EH (cell line): ENCODE results near the gene NRCAM.
"Not testable (repeated sequence)": the region's sequence is repeated elsewhere in the genome, so short reads cannot be mapped to it uniquely, and the experiment has no call there.

Experiments
- DNase-seq: peaks from one replicate; pipeline ENCODE4 v3.0.0-alpha.2; 2015; ENCODE audit warnings: low read depth

Gene NRCAM

GRCh38 chr7:108278776-108279175, 177.5 kb downstream of the NRCAM start:
- DNase-seq = no peak

- DNase-seq = no peak
Measured at GRCh38 chr7:108278281-108278680, 178.0 kb downstream of the NRCAM start.

- not testable (repeated sequence) for DNase-seq
Measured at GRCh38 chr7:108274447-108274846, 181.8 kb downstream of the NRCAM start.

GRCh38 chr7:108272891-108273290, 183.3 kb downstream of the NRCAM start:
- not testable (repeated sequence) for DNase-seq

- no peak for DNase-seq
Measured at GRCh38 chr7:108270385-108271015, 185.7 kb downstream of the NRCAM start.

GRCh38 chr7:108268200-108268820, 187.9 kb downstream of the NRCAM start:
- no peak for DNase-seq

GRCh38 chr7:108267615-108268014, 188.6 kb downstream of the NRCAM start:
- no peak for DNase-seq

- DNase-seq = peak; percentile 3
Measured at GRCh38 chr7:108266491-108266890, 189.7 kb downstream of the NRCAM start.

- no peak for DNase-seq
Measured at GRCh38 chr7:108266035-108266434, 190.2 kb downstream of the NRCAM start.

GRCh38 chr7:108265007-108265406, 191.2 kb downstream of the NRCAM start:
- DNase-seq = no peak

GRCh38 chr7:108263425-108263824, 192.8 kb downstream of the NRCAM start:
- no peak for DNase-seq

- DNase-seq = no peak
Measured at GRCh38 chr7:108261560-108262255, 194.5 kb downstream of the NRCAM start.

GRCh38 chr7:108259447-108259846, 196.8 kb downstream of the NRCAM start:
- not testable (repeated sequence) for DNase-seq

GRCh38 chr7:108257954-108258353, 198.3 kb downstream of the NRCAM start:
- DNase-seq = no peak

GRCh38 chr7:108254259-108254658, 202.0 kb downstream of the NRCAM start:
- no peak for DNase-seq

- no peak for DNase-seq
Measured at GRCh38 chr7:108253275-108254044, 202.8 kb downstream of the NRCAM start.

GRCh38 chr7:108252177-108252576, 204.1 kb downstream of the NRCAM start:
- no peak for DNase-seq

- no peak for DNase-seq
Measured at GRCh38 chr7:108251700-108252099, 204.5 kb downstream of the NRCAM start.

- DNase-seq = no peak
Measured at GRCh38 chr7:108249453-108249852, 206.8 kb downstream of the NRCAM start.

GRCh38 chr7:108248821-108249220, 207.4 kb downstream of the NRCAM start:
- no peak for DNase-seq

- DNase-seq = no peak
Measured at GRCh38 chr7:108248418-108248817, 207.8 kb downstream of the NRCAM start.

- DNase-seq = no peak
Measured at GRCh38 chr7:108247614-108248013, 208.6 kb downstream of the NRCAM start.
